Fibroblast of peridontal ligament (primary cell): ENCODE measurements around the gene GAA.
"Not testable (repeated sequence)": the region's sequence is repeated elsewhere in the genome, so short reads cannot be mapped to it uniquely, and the experiment has no call there.

Experiments
- DNase-seq: peaks from one replicate; pipeline ENCODE4 v3.0.0-alpha.2; 2010; ENCODE audit errors: extremely low read depth

The GAA gene

DNA sequence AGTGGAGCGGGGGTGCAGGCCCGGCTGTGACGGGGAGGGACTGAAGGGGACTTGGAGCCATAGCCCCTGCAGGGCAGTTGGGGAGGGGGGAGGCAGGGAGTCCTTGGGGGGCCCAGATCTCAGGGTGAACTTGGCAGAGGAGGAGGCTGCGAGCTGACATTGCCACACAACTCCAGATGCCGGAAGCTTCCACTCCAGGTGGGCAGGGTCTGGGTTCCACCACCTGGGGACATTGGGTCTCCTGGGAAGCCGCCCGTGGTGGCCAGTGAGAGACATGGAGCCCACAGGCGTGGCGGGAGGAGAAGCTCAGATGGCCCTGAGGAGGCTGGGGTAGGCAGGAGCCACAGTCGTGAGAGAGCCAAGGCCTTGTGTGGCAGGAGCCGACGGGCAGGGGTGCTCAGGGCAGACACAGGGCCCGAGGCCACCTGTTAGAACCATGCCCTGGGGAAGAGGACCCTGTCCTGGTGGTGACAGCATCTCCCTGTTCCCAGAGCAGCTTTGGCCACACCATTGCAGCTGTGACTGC is 18.2 kb upstream of the GAA start:
- DNase-seq: no peak

DNA sequence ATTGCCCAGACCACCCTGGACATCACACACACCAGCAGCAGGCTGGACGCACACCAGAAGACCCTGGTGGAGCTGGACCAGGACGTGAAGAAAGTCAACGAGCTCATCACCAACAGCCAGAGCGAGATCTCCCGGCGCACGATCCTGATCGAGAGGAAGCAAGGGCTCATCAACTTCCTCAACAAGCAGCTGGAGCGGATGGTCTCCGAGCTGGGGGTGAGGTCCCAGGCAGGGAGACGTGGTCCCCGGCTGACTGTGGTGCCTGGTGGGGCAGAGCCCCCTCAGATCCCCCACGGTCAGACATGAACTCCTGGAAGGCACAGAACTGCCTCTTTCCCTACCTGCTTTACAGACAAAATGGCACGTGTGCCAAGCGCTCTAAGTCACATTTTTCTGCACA is 16.6 kb upstream of the GAA start:
- DNase-seq: no peak

DNA sequence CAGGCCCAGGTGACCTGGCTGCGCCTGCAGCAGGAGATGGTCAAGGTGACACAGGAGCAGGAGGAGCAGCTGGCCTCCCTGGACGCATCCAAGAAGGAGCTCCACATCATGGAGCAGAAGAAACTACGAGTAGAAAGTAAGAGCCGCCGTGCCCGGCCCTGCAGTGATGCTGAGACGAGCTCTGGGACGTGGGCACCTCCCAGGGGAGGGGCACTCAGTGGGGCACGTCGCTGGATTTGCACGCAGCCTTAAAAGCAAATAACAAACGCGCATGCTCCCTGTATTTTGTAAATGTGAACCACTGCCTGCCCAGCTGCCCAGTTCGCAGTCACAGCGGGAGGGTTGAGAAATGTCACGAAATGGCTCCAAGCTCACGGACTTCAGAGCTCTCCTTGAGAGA is 15.3 kb upstream of the GAA start:
- DNase-seq: no peak

DNA sequence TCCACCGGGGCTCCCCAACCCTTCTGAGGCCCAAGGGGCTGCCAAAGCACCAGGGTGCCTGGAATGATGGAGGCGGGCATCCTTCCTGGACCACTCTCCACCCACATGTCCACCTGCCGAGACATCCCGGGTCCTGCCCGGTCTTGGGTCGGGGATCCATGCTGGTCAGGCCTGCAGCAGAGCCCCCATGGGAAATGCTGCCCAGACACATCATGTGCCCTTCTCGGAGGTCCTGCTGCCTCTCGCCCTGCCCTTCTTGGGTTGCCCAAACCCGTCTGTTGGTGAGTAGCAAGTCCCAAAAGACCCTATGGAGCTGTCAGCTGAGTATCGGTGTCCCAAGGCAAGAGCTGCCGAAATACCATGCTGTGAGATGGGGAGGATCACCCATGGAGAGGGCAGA is 14.8 kb upstream of the GAA start:
- no peak for DNase-seq

DNA sequence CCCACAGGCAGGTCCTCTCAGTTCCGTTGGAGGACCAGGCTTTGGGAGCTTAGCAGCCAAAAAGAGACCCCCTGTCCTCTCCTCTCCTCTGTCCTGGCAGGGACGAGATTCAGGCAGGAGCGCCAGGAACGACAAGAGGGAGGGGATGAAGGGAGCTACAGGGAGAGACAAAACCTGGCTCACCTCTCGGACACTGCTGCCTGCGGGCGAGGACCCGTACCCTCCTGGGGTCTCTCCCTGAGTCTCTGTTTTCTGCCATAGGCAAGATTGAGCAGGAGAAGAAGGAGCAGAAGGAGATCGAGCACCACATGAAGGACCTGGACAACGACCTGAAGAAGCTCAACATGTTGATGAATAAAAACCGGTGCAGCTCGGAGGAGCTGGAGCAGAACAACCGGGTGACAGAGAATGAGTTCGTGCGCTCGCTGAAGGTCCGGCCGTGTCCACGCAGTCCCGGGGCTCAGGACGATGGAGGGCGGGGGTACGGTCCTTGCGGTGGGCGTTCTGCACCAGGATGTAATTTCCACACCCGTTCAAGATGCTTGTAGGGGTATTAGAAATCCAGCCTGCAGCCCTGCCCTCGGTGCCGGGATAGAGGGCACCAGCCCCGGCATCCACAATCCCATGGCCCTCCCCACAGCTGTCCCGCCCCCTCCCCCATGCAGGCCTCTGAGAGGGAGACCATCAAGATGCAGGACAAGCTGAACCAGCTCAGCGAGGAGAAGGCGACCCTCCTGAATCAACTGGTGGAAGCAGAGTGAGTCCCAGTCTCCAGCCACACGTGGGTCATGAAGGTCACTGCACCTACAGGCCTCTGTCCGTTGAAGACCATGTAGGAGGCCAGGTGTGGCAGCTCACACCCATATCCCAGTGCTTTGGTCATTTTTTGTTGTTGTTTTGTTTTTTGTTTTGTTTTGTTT is 13.8 kb upstream of the GAA start:
- DNase-seq: no peak

DNA sequence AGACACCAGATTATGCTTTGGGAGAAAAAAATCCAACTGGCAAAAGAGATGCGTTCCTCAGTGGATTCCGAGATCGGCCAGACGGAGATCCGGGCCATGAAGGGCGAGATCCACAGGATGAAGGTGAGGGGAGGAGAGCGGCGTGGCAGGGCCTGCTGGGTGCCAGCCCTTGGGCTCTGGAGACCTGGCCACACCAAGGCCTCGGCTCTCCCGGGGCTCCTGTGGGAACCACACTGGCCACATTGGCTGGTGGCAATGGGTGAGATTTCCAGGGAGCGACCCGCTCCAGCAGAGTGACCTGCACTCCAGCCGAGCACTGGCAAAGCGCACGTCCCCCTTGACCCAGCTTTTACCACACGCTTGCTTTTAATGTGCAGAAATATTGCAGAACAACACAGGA is 11.6 kb upstream of the GAA start:
- no peak for DNase-seq

DNA sequence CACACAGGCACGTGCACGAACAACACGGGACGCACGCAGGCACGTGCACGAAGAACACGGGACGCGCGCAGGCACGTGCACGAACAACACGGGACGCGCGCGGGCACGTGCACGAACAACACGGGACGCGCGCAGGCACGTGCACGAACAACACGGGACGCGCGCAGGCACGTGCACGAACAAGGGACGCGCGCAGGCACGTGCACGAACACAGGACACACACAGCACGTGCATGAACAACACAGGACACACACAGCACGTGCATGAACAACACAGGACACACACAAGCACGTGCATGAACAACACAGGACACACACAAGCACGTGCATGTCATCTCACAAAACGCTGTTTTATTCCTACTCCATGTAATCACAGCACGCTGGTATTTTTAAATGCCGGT is 11.2 kb upstream of the GAA start:
- DNase-seq: not testable (repeated sequence)

DNA sequence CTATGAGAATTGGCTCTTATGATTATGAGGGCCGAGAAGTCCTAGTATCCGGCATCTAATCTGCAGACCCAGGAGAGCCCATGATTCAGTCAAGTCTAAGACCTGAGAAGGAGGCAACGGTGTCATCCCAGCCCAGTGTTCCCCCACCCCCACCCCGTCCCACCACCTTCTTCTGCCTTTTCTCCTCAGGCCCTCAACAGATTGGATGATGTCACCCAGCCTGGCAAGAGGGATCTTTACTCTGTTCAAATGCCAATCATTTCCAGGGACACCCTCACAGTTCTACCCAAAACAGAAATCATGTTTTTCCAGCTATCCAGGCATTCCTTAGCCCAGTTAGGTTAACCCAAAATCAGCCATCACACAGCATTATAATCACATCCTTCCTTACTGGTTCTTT is 10.0 kb upstream of the GAA start:
- no peak for DNase-seq

DNA sequence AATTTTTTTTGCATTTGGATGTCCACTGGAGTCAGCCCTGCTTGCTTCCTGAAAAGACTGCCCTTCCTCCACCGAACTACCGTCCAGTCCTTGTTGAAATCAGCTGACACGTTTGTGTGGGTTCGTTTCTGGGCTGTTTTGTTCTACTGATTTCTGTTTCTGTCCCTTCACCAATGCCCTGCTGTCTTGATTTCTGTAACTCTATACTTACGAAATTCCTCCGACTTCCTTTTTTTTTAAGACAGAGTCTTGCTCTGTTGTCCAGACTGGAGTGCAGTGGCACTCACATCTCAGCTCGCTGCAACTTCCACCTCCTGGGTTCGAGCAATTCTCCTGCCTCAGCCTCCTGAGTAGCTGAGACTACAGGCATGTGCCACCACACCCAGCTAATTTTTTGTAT is 8.4 kb upstream of the GAA start:
- peak; percentile 16 for DNase-seq

DNA sequence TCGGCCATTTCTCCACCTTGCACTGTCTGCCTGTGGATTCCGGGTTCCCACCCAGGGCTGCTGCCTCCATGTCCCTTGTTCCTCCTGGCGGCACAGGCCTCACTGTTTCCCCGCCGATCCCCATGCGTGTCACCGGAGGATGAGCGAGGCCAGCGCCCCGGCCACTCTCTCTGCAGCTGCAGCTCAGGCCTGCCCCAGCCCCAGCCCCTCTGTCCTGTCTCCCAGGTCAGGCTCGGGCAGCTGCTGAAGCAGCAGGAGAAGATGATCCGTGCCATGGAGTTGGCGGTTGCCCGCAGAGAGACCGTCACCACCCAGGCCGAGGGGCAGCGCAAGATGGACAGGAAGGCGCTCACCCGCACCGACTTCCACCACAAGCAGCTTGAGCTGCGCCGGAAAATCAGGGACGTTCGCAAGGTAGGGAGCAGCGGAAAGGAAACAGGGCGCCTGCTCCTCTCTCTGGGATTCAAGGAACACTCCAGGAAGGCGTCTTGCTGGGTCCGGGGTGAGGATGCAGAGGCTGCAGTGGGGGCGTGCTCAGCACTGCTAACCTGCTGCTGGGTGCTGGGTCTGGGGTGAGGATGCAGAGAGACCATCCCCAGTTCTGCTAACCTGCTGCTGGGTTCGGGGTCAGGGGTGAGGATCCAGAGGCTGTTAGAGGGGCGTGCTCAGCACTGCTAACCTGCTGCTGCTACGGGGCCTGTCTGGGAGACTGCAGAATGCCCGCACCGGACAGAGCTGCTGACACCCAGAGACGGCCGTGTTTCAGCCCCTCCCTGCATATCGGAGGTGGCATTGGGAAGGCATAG is 6.1 kb upstream of the GAA start:
- no peak for DNase-seq

DNA sequence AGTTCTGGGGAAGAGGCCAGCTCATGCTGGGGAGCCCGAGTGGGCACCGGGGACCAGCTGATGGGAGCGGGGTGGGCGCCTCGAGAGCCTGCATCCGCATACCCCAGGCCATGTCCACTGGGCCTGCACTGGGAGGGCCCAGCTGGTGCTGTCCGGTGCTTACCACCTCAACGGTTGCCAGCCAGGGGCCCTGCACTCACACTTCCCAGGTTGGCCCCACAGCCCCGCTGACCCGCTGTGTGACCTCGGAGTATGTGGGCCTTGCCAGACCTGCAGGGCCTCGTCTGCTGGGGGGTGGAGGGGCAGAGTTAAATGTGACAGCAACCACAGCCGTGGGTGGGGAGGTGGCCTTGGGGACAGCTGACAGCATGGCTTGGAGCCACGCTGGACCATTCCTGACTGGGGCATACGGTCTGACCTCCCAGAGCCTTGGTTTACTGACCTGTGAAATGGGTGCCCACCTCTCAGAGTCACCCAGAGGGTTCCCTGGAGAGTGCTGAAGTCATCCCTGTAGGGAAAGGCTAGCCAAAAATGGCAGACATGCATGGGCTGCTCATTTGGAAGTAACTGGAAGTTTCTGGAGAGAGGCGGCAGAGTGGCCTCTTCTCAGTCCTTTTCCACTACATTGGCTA is 5.4 kb upstream of the GAA start:
- no peak for DNase-seq

DNA sequence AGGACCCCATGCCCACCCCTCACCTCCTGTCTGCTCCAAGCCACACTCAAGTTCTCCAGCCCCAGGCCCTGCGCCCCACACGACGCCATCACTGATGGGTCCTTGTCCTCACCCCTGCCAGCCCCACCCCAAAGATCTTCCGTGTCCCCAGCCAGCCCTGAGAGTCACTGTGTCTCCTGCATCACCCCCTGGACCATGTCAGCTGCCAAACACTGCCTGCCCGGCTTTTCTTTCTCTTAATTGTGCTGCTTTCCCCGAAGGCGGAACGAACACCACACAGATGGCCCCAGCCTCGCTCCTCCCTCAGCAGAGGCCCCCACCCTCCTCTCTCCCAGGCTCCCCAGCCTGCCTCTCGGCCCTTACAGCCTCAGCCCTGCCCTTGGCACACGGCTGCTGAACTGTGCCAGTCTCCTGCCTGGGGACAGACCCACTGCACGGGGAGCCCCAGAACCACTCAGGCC is 4.8 kb upstream of the GAA start:
- no peak for DNase-seq

DNA sequence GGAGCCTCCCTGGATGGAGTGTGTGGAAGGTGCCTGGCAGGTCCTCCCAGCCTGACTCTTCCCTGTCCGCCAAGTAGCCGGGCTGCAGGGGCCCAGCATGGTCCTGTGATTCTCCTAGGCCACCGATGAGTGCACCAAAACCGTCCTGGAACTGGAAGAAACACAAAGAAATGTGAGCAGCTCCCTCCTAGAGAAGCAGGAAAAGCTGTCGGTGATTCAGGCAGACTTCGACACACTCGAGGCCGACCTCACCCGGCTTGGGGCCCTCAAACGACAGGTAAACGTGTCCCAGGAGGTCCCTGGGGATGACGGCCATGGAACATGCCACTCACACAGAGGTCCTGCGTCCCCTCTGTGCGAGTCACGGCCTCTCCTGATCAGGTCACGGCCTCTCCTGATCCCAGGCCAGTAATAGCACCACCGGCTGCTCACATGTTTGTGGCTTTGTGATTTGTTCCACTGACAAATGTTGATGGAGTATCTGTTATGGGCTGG is 4.2 kb upstream of the GAA start:
- DNase-seq: no peak

DNA sequence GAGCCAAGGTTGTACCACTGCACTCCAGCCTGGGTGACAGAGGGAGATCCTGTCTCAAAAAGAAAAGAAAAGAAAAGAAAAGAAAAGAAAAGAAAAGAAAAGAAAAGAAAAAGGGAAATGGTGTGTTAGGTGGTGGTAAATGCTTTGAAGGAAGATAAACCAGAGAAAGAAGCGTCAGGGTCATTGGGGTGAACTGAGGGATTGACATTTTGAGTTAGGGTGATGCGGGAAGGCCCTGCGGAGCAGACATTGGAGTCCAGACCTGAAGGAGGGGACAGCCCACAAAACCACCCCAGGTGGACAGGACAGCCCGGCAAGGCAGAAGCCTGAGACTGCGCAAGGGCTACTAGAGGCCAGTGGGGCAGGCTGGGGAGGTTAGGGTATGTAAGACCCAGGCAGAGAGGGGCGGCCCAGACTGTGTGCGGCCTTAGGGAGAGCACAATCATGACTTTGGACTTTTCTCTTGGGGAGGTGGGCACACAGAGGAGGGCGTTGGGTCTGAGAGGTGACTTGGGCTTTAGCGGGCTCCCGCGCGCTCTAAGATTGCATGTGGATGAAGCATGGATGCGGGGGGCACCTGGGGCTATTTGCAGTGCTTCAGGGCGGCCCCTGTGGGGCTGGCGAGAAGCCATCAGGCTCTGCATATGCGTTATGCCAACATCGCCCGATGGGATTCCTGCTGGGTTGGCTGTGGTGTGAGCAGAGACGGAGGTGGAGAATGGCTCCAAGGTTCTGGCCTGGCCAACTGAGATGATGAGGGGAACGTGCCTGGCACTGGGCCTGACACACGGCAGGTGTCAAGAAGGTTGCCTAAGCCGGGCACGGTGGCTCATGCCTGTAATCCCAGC is 3.3 kb upstream of the GAA start:
- DNase-seq: no peak

DNA sequence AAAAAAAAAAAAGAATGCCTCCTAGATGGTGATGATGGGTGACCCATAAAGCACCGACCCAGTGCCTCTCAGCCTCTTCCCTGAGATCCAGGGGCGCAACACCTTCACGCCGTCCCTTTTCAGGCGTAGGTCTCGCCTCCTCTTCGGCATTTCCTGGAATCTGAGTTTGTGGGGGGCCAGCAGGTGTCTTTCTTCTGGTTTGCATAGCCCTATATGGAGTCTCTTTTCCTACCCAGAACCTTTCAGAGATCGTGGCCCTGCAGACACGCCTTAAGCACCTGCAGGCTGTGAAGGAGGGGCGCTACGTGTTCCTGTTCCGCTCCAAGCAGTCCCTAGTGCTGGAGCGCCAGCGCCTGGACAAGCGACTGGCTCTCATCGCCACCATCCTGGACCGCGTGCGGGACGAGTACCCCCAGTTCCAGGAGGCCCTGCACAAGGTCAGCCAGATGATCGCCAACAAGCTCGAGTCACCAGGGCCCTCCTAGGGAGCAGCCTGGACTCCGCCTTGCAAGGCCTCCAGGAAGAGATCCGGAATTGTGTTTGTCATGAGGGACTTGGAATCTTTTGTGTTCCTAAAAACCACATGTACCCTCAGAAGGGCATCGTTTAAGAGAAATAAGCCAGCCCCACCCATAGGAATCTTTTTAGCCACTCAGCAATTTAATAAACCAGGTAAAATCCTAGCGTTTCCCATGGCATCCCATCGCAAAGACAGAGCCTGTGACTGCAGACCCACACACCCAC is 1.9 kb upstream of the GAA start:
- no peak for DNase-seq

DNA sequence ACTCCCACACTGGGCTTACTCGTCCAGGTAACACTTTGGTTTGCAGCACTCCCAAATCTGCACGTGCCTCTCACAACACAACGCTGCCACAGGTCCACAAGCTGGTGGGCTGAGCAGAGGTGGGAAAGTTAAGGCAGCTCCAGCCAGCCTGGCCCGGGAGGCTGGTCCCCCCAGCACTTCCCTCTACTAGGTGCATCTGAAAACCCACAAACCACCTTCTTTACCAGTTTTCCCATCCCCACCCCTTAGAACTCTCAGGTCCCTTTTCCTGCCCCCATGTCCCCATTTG is 1.4 kb upstream of the GAA start:
- no peak for DNase-seq

DNA sequence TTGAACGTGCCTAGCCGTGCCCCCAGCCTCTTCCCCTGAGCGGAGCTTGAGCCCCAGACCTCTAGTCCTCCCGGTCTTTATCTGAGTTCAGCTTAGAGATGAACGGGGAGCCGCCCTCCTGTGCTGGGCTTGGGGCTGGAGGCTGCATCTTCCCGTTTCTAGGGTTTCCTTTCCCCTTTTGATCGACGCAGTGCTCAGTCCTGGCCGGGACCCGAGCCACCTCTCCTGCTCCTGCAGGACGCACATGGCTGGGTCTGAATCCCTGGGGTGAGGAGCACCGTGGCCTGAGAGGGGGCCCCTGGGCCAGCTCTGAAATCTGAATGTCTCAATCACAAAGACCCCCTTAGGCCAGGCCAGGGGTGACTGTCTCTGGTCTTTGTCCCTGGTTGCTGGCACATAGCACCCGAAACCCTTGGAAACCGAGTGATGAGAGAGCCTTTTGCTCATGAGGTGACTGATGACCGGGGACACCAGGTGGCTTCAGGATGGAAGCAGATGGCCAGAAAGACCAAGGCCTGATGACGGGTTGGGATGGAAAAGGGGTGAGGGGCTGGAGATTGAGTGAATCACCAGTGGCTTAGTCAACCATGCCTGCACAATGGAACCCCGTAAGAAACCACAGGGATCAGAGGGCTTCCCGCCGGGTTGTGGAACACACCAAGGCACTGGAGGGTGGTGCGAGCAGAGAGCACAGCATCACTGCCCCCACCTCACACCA is 724 bp downstream of the GAA start:
- DNase-seq: peak; percentile 11

DNA sequence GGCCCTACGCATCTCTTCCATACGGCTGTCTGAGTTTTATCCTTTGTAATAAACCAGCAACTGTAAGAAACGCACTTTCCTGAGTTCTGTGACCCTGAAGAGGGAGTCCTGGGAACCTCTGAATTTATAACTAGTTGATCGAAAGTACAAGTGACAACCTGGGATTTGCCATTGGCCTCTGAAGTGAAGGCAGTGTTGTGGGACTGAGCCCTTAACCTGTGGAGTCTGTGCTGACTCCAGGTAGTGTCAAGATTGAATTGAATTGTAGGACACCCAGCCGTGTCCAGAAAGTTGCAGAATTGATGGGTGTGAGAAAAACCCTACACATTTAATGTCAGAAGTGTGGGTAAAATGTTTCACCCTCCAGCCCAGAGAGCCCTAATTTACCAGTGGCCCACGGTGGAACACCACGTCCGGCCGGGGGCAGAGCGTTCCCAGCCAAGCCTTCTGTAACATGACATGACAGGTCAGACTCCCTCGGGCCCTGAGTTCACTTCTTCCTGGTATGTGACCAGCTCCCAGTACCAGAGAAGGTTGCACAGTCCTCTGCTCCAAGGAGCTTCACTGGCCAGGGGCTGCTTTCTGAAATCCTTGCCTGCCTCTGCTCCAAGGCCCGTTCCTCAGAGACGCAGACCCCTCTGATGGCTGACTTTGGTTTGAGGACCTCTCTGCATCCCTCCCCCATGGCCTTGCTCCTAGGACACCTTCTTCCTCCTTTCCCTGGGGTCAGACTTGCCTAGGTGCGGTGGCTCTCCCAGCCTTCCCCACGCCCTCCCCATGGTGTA is 1.5 kb downstream of the GAA start:
- no peak for DNase-seq

DNA sequence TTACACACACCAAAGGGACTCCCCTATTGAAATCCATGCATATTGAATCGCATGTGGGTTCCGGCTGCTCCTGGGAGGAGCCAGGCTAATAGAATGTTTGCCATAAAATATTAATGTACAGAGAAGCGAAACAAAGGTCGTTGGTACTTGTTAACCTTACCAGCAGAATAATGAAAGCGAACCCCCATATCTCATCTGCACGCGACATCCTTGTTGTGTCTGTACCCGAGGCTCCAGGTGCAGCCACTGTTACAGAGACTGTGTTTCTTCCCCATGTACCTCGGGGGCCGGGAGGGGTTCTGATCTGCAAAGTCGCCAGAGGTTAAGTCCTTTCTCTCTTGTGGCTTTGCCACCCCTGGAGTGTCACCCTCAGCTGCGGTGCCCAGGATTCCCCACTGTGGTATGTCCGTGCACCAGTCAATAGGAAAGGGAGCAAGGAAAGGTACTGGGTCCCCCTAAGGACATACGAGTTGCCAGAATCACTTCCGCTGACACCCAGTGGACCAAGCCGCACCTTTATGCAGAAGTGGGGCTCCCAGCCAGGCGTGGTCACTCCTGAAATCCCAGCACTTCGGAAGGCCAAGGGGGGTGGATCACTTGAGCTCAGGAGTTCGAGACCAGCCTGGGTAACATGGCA is 2.2 kb downstream of the GAA start:
- no peak for DNase-seq
